Activated T-cell treated with anti-CD3 and anti-CD28 coated beads for 48 hours (primary cell): Measurements from ENCODE around the gene AUTS2.

ENCODE experiments used
- DNase-seq: peaks from one replicate; pipeline ENCODE4 v3.0.0-alpha.2; 2020; ENCODE audit warnings: low read depth

AUTS2 gene

GRCh38 chr7:70035519-70035918 is 437.2 kb downstream of the AUTS2 start:
- no peak for DNase-seq

GRCh38 chr7:70035955-70036354 is 437.7 kb downstream of the AUTS2 start:
- DNase-seq: no peak

- DNase-seq: no peak
These were observed 438.4 kb downstream of the AUTS2 start for GRCh38 chr7:70036695-70037094.

- DNase-seq: no peak
These were observed 439.1 kb downstream of the AUTS2 start for GRCh38 chr7:70037171-70037933.

GRCh38 chr7:70040051-70040450 is 441.8 kb downstream of the AUTS2 start:
- DNase-seq: no peak

GRCh38 chr7:70040970-70041766 is 442.9 kb downstream of the AUTS2 start:
- DNase-seq: no peak

- no peak for DNase-seq
These were observed 444.3 kb downstream of the AUTS2 start for GRCh38 chr7:70042533-70042932.

- DNase-seq: no peak
These were observed 444.8 kb downstream of the AUTS2 start for GRCh38 chr7:70043015-70043538.

- DNase-seq: no peak
These were observed 445.8 kb downstream of the AUTS2 start for GRCh38 chr7:70044064-70044463.

- no peak for DNase-seq
These were observed 446.2 kb downstream of the AUTS2 start for GRCh38 chr7:70044525-70044924.

- no peak for DNase-seq
These were observed 446.7 kb downstream of the AUTS2 start for GRCh38 chr7:70044981-70045380.

GRCh38 chr7:70047384-70047783 is 449.1 kb downstream of the AUTS2 start:
- no peak for DNase-seq

- no peak for DNase-seq
These were observed 449.7 kb downstream of the AUTS2 start for GRCh38 chr7:70047891-70048448.

- DNase-seq: no peak
These were observed 453.5 kb downstream of the AUTS2 start for GRCh38 chr7:70051726-70052125.

- no peak for DNase-seq
These were observed 454.4 kb downstream of the AUTS2 start for GRCh38 chr7:70052691-70053090.

- DNase-seq: no peak
These were observed 455.1 kb downstream of the AUTS2 start for GRCh38 chr7:70053421-70053820.

GRCh38 chr7:70053989-70054388 is 455.7 kb downstream of the AUTS2 start:
- no peak for DNase-seq

GRCh38 chr7:70056363-70056762 is 458.1 kb downstream of the AUTS2 start:
- no peak for DNase-seq

- DNase-seq: no peak
These were observed 462.2 kb downstream of the AUTS2 start for GRCh38 chr7:70060298-70061068.

GRCh38 chr7:70063371-70063770 is 465.1 kb downstream of the AUTS2 start:
- no peak for DNase-seq

GRCh38 chr7:70063927-70064326 is 465.7 kb downstream of the AUTS2 start:
- no peak for DNase-seq

- DNase-seq: no peak
These were observed 468.6 kb downstream of the AUTS2 start for GRCh38 chr7:70066844-70067243.
